ENCODE measurements around the gene HLF.

DNA sequence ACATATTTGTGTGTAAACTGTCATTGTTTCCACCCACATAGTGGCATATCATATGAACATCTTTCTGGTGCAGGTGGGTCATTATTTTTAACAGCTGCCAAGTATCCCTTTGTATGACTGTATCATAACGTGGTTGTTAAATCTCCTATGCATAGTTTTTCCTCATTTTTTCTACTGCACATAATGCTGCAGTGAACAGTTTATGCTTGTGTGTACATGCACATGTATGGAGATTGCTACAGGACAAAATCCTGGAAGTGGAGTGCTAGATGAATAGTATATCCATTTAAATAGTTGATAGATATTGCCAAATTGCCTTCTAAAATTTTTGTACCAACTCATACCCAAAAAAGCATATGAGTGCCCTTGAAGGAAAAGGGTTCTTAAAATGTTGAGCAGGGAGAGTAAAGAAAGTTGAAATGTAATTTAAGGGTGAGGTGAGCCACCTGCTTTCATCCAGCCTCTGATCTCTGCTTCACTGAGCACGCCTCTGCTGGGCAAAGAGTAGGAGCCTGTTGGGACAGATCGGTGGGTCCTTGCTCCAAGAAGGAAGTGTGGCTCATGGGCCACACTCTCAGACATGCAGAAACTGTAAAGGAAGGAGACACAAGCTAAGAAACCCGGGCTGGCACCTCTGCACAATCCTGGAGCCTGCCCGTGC, 55.3 kb downstream of the HLF start:
- TF ChIP-seq CTCF (IDR thresholded peaks at IDR 0.05) = no peak
- no peak for TF ChIP-seq POLR2AphosphoS5 (IDR thresholded peaks at IDR 0.05)
